ENCODE measurements around the gene ELOB. TPM values are rescaled to one million over a fixed set of nuclear protein-coding genes. Genes with fewer than 3 reads are reported as not detected.

The ELOB gene
- total and polyA plus RNA-seq, 2 of the 13 experiments (the other 11 are each of a cell fraction or from before 2014, with no cell fraction given), result 208 to 225 TPM

GRCh38 chr16:2743007-2743810 is 33.9 kb downstream of the ELOB start (continued):
- no peak for TF ChIP-seq ZBTB44 (CRISPR knock-in tag; IDR thresholded peaks at IDR 0.05)
- TF ChIP-seq, protein P1, sequence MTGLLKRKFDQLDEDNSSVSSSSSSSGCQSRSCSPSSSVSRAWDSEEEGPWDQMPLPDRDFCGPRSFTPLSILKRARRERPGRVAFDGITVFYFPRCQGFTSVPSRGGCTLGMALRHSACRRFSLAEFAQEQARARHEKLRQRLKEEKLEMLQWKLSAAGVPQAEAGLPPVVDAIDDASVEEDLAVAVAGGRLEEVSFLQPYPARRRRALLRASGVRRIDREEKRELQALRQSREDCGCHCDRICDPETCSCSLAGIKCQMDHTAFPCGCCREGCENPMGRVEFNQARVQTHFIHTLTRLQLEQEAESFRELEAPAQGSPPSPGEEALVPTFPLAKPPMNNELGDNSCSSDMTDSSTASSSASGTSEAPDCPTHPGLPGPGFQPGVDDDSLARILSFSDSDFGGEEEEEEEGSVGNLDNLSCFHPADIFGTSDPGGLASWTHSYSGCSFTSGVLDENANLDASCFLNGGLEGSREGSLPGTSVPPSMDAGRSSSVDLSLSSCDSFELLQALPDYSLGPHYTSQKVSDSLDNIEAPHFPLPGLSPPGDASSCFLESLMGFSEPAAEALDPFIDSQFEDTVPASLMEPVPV (CRISPR knock-in tag; IDR thresholded peaks at IDR 0.05), result no peak
- no peak for TF ChIP-seq ETV6 (CRISPR knock-in tag; conservative IDR thresholded peaks at IDR 0.05)

- Histone ChIP-seq H4K20me1 (ENCODE audit: insufficient read depth, low read length) (no peaks in the 10 kb centered on the region), H3K27ac (ENCODE audit: extremely low read length, insufficient read depth, low read length) (no peak overlapping the region), H2AFZ (ENCODE audit: low read length) (no peak overlapping the region), H3K4me1 (ENCODE audit: insufficient read depth, low read length) (peaks cover 33% of the 10 kb centered on the region), H3K4me3 (replicated peaks in 1 of 3; ENCODE audit: insufficient read depth in 1 of 3, low read depth in 2 of 3, low read length in 3 of 3) (no peak overlapping the region), H3K79me2 (ENCODE audit: insufficient read depth, low read length) (no peaks in the 10 kb centered on the region), H3K9me3 (ENCODE audit: low read length) (no peaks in the 10 kb centered on the region), H3K9ac (ENCODE audit: insufficient read depth, low read depth, low read length) (no peak overlapping the region), H3K4me2 (ENCODE audit: low read depth, low read length) (no peak overlapping the region), H3K27me3 (ENCODE audit: control insufficient read depth in 1 of 2, insufficient read depth in 2 of 2, low read length in 2 of 2) (no peaks in the 10 kb centered on the region), H3K36me3 (replicated peaks in 1 of 2; ENCODE audit: control insufficient read depth in 1 of 2, insufficient read depth in 2 of 2, low read length in 2 of 2) (no peaks in the 10 kb centered on the region)
- DNase-seq (ENCODE audit: low spot score), result no peak
- no peak for ATAC-seq
- intact Hi-C loops (cut with micrococcal nuclease; ENCODE audit: unreplicated experiment) (no loop called here), in situ Hi-C loops (cut with HindIII; ENCODE audit: extremely low pct_ligation_motif_present, low pct_unique_long_range_greater_than_20kb) (no loop called here)
- BruUV-seq (replicated peaks), result no TSS peak
- TF ChIP-seq ZBTB34 (CRISPR knock-in tag; IDR thresholded peaks at IDR 0.05) (no peak), CBFB (CRISPR knock-in tag; IDR thresholded peaks at IDR 0.05) (no peak)
- 81% methylated on average over 10 of the region's 12 CpGs for WGBS (ENCODE audit: low lambda C conversion rate)
- FAIRE-seq, result no peak
- ChIA-PET CTCF (ENCODE audit: low intra/inter-chr PET ratio, low total read pairs) (no interaction called here), POLR2A (interaction anchor here (0.7 to 1.4 kb wide), 3 partner anchors 10 to 72 kb away, joined by 3 to 9 read pairs (median 5); partner anchors contain the start of gene SRRM2)
These were observed 34.6 kb downstream of the ELOB start for GRCh38 chr16:2742323-2743006.

Data from HepG2 (cell line).